GM21723 (cell line): ENCODE data around the gene RAB42.

ENCODE experiments used
- ATAC-seq: cut with Tn5 transposase; IDR thresholded peaks from one replicate; pipeline ENCODE4 v1.9.1; 2021; ENCODE audit warnings: mild to moderate bottlenecking, moderate library complexity; ENCODE audit not compliant: unreplicated experiment

The RAB42 gene

GRCh38 chr1:28644494-28644893, 52.4 kb downstream of the RAB42 start:
- ATAC-seq: no peak
